B cell (primary cell): Measurements from ENCODE around the gene EGFL7. TPM values are rescaled to one million over a fixed set of nuclear protein-coding genes. Genes with fewer than 3 reads are reported as not detected.
A peak's percentile ranks its signal among the peaks of the same experiment; 100 is the strongest.

ENCODE experiments used
- ATAC-seq: fragments of 200-7000 bp; cut with Tn5 transposase; one replicate; pipeline ENCODE4 v1.10.0; 2021; ENCODE audit warnings: low read depth, mild to moderate bottlenecking, moderate number of reproducible peaks, moderate library complexity
- CTCF ChIA-PET: fragments of 350-600 bp; sonication (Branson Sonifier 250); formaldehyde crosslinking; loops from one replicate; lab custom pipeline; 2021; ENCODE audit warnings: antibody characterized with exemption, inconsistent platforms; lab: Charles Lee
- POLR2A ChIA-PET: fragments of 350-600 bp; sonication (Branson Sonifier 250); formaldehyde crosslinking; loops from one replicate; lab custom pipeline; 2021; ENCODE audit warnings: antibody characterized with exemption; lab: Charles Lee
- DNase-seq: peaks from one replicate; pipeline ENCODE4 v3.0.0; 2013
- H2AFZ ChIP-seq: 2 replicates; pipeline ENCODE4 v1.6.1; 2012; ENCODE audit warnings: mild to moderate bottlenecking, low read depth, low read length; ENCODE audit not compliant: insufficient read depth, poor library complexity, severe bottlenecking
- H3K27ac ChIP-seq, 2 donors: 1 replicate in 1 of 2; 2 replicates in 1 of 2; pipeline ENCODE4 v1.5.1; 2012 to 2013; ENCODE audit warnings: low read length in 2 of 2, mild to moderate bottlenecking in 2 of 2, moderate library complexity in 1 of 2
- H3K27me3 ChIP-seq, 4 experiments: fragments of 200-600 bp in 1 of 4; sonication (generic) in 1 of 4; replicated peaks in 1 of 4; 1 replicate in 2 of 4; 2 replicates in 2 of 4; pipeline versions ENCODE4 v1.6.1 to v1.7.0; 2013 to 2016; ENCODE audit warnings: low read length in 3 of 4, mild to moderate bottlenecking in 2 of 4, mixed read lengths in 1 of 4, moderate library complexity in 1 of 4; ENCODE audit not compliant: insufficient read depth in 4 of 4, control insufficient read depth in 3 of 4; ENCODE audit errors: control extremely low read depth in 1 of 4
- H3K36me3 ChIP-seq, 2 experiments: replicated peaks in 1 of 2; 1 replicate in 1 of 2; 2 replicates in 1 of 2; pipeline versions ENCODE4 v1.6.1 to v1.7.1; 2013; ENCODE audit warnings: low read length in 1 of 2; ENCODE audit not compliant: insufficient read depth in 2 of 2, control insufficient read depth in 1 of 2; ENCODE audit errors: control extremely low read depth in 1 of 2, extremely low read depth in 1 of 2
- H3K4me1 ChIP-seq, 2 donors: fragments of 200-600 bp in 1 of 2; sonication (generic) in 1 of 2; 1 replicate in 1 of 2; 2 replicates in 1 of 2; pipeline versions ENCODE4 v1.5.1 to v1.6.1; 2013 to 2017; ENCODE audit warnings: low read length in 2 of 2; ENCODE audit not compliant: control insufficient read depth in 2 of 2, insufficient read depth in 2 of 2
- H3K4me2 ChIP-seq: replicated peaks from 2 replicates; pipeline ENCODE3; 2012; ENCODE audit warnings: mild to moderate bottlenecking, low read depth, low read length; ENCODE audit not compliant: poor library complexity, severe bottlenecking
- H3K4me3 ChIP-seq, 5 experiments: fragments of 200-600 bp in 1 of 5; sonication (generic) in 1 of 5; 1 replicate in 3 of 5; 2 replicates in 2 of 5; pipeline versions ENCODE4 v1.5.1 to v1.7.0; 2011 to 2016; ENCODE audit warnings: low read length in 4 of 5, mild to moderate bottlenecking in 4 of 5, low read depth in 2 of 5, control low read depth in 1 of 5, moderate library complexity in 1 of 5; ENCODE audit not compliant: insufficient read depth in 1 of 5; ENCODE audit errors: control extremely low read depth in 1 of 5, extremely low read depth in 1 of 5
- H3K79me2 ChIP-seq: fragments of 200-600 bp; sonication (generic); one replicate; pipeline ENCODE4 v1.6.0; 2016; ENCODE audit warnings: low read length; ENCODE audit not compliant: control insufficient read depth, insufficient read depth
- H3K9ac ChIP-seq: fragments of 200-600 bp; sonication (generic); 2 replicates; pipeline ENCODE4 v1.6.1; 2017; ENCODE audit warnings: mild to moderate bottlenecking, low read length, moderate library complexity
- H3K9me3 ChIP-seq, 3 donors: one replicate each; pipeline versions ENCODE4 v1.6.1 to v1.7.1; 2013; ENCODE audit warnings: low read length in 2 of 3; ENCODE audit not compliant: control insufficient read depth in 2 of 3, insufficient read depth in 1 of 3; ENCODE audit errors: control extremely low read depth in 1 of 3
- H4K20me1 ChIP-seq: 2 replicates; pipeline ENCODE4 v1.6.0; 2012; ENCODE audit warnings: mild to moderate bottlenecking, low read length; ENCODE audit not compliant: insufficient read depth, control insufficient read depth, poor library complexity, severe bottlenecking
- H3K27ac Mint-ChIP-seq: one replicate; pipeline ENCODE4 v1.8.0; 2021; ENCODE audit warnings: mixed read lengths
- H3K27me3 Mint-ChIP-seq: one replicate; pipeline ENCODE4 v1.8.0; 2021; ENCODE audit warnings: mixed read lengths
- H3K4me1 Mint-ChIP-seq: one replicate; pipeline ENCODE4 v1.8.0; 2021; ENCODE audit warnings: mixed read lengths
- H3K4me3 Mint-ChIP-seq: one replicate; pipeline ENCODE4 v1.8.0; 2021; ENCODE audit warnings: mixed read lengths
- H3K9me3 Mint-ChIP-seq: one replicate; pipeline ENCODE4 v1.8.0; 2022; ENCODE audit warnings: mixed read lengths; ENCODE audit not compliant: insufficient read depth
- CTCF ChIP-seq: fragments of 200-600 bp; IDR thresholded peaks from one replicate; pipeline ENCODE4 v1.8.0; 2022; ENCODE audit warnings: antibody characterized with exemption, mild to moderate bottlenecking
- EZH2 ChIP-seq: IDR thresholded peaks from 2 replicates; pipeline ENCODE4 v1.6.1; 2012; ENCODE audit warnings: borderline replicate concordance, low read depth, mild to moderate bottlenecking, moderate library complexity, low read length; ENCODE audit not compliant: insufficient read depth, poor library complexity, severe bottlenecking
- WGBS: methylation state at CpG from one replicate; pipeline ENCODE4 v1.1.5; 2013; ENCODE audit warnings: missing lambda C conversion rate; ENCODE audit not compliant: insufficient coverage; 5-methylcytosine and 5-hydroxymethylcytosine counted together
- intact Hi-C: fragments of 100-400 bp; cut with micrococcal nuclease; formaldehyde crosslinking; loops from one replicate; pipeline ENCODE4 v1.10.0; 2022
- polyA plus RNA-seq: library from polyadenylated mRNA; depleted of rRNA; stranded (reverse); fragments of >200 nt; gene quantifications from 2 replicates; pipeline ENCODE4 v1.2.3, GENCODE V29; 2012
- total RNA-seq, 2 donors: library from RNA; stranded (reverse); fragments of 120-200 nt in 1 of 2; gene quantifications; 1 replicate in 1 of 2; 2 replicates in 1 of 2; pipeline versions ENCODE4 v1.2.3 to v1.2.4, GENCODE V29; 2013 to 2022

Gene EGFL7
- total and polyA plus RNA-seq, 2 donors (not counting 1 experiment from before 2014, with no cell fraction given) = 0.34 TPM; not detected in 1

- Histone ChIP-seq H2AFZ (no peak overlapping the region), H4K20me1 (no peaks in the 10 kb centered on the region), H3K27me3 (peaks cover 0 to 43% (median 21%) of the 10 kb centered on the region in 4 experiments), H3K27ac (no peak overlapping the region), H3K4me3 (no peak overlapping the region), H3K4me2 (no peak overlapping the region), H3K9ac (no peak overlapping the region), H3K36me3 (no peaks in the 10 kb centered on the region), H3K79me2 (no peaks in the 10 kb centered on the region), H3K9me3 (peaks cover 0 to 17% (median 0%) of the 10 kb centered on the region in 3 donors), H3K4me1 (peaks cover 36% of the 10 kb centered on the region in 2 donors)
- H3K27ac Mint-ChIP-seq = no peak overlapping the region
- peaks cover 22% of the 10 kb centered on the region for H3K4me1 Mint-ChIP-seq
- no CpG with 5 or more reads among the region's 7 CpGs for WGBS
- CTCF ChIA-PET = interaction anchor here (1.1 to 8.2 kb wide), 2 partner anchors 85 to 156 kb away, joined by 3 to 55 read pairs; no protein-coding TSS in a partner anchor
- no peak for DNase-seq
- POLR2A ChIA-PET = no interaction called here
- no peak for ATAC-seq
- H3K9me3 Mint-ChIP-seq = no peaks in the 10 kb centered on the region
- no peak for TF ChIP-seq EZH2
- TF ChIP-seq CTCF = no peak
- intact Hi-C loops = no loop called here
- H3K4me3 Mint-ChIP-seq = no peak overlapping the region
- peaks cover 13% of the 10 kb centered on the region for H3K27me3 Mint-ChIP-seq
These were observed 20.2 kb upstream of the EGFL7 start for GRCh38 chr9:136642439-136642921.

DNA sequence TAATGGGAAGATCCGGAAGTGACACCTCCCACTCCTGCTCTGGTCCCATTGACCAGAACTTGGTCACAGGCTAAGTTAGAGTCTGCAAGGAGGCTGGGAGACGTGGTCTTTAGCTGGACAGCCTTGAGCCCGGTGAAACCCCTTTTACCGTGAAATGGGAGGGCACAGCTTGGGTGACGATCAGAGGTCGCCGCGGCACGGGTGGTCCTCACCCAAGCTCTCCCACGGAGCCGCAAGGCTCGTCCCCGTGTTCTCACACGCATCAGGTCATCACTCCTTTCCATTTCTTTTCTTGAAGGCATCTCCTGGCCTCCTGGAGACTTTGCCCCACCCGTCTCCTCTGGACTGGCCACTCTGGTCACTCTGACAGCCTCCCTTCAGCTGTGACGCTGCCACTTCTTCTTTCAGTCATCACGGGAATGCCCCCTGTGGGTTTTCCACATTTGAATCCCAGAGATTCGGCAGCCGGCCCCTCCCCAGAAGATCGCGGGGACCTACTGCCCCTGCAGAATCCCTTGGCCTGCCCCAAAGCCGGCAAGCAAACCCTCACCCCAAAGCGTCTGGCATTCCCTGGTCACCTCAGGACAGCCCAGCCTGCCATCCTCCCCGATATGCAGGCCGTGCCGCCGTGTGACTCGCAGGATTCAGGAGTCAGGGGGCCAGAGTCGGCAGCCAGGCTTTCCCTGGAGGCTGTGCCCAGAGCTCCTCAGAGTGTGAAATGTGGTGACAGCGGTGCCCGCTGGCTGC is 18.9 kb upstream of the EGFL7 start:
- no peaks in the 10 kb centered on the region for H3K79me2 ChIP-seq
- DNase-seq = no peak
- peak overlapping the region; percentile 45 for H3K4me3 Mint-ChIP-seq
- H3K4me1 ChIP-seq = peaks cover 36% of the 10 kb centered on the region in 2 donors
- intact Hi-C loops = no loop called here
- H3K27me3 ChIP-seq = peaks cover 0 to 43% (median 21%) of the 10 kb centered on the region in 4 experiments
- ChIA-PET POLR2A (no interaction called here), CTCF (interaction anchor here (0.7 to 8.2 kb wide), 7 partner anchors 10 to 158 kb away, joined by 3 to 55 read pairs (median 3); no protein-coding TSS in a partner anchor)
- no peak overlapping the region for H3K27ac Mint-ChIP-seq
- no peak for ATAC-seq
- H3K36me3 ChIP-seq = no peaks in the 10 kb centered on the region
- H2AFZ ChIP-seq = peak overlapping the region; percentile 54
- peak overlapping the region in 4 of 5 experiments; percentile 21 to 47 (median 32) for H3K4me3 ChIP-seq
- no peak overlapping the region for H3K27ac ChIP-seq
- WGBS = 38% methylated on average over 30 of the region's 31 CpGs
- peak overlapping the region; percentile 82 for H3K4me2 ChIP-seq
- H3K4me1 Mint-ChIP-seq = peaks cover 22% of the 10 kb centered on the region
- peaks cover 0 to 17% (median 0%) of the 10 kb centered on the region in 3 donors for H3K9me3 ChIP-seq
- peaks cover 13% of the 10 kb centered on the region for H3K27me3 Mint-ChIP-seq
- no peaks in the 10 kb centered on the region for H3K9me3 Mint-ChIP-seq
- H4K20me1 ChIP-seq = no peaks in the 10 kb centered on the region
- TF ChIP-seq EZH2 (no peak), CTCF (no peak)
- H3K9ac ChIP-seq = peak overlapping the region; percentile 51
